Measurements from ENCODE around the gene UPK1A. TPM values are rescaled to one million over a fixed set of nuclear protein-coding genes. Genes with fewer than 3 reads are reported as not detected.

Gene UPK1A
- total and polyA plus RNA-seq, 9 of the 15 experiments (the other 6 are each of a cell fraction or from before 2014, with no cell fraction given) = 0.06 to 0.13 TPM; not detected in 7

DNA sequence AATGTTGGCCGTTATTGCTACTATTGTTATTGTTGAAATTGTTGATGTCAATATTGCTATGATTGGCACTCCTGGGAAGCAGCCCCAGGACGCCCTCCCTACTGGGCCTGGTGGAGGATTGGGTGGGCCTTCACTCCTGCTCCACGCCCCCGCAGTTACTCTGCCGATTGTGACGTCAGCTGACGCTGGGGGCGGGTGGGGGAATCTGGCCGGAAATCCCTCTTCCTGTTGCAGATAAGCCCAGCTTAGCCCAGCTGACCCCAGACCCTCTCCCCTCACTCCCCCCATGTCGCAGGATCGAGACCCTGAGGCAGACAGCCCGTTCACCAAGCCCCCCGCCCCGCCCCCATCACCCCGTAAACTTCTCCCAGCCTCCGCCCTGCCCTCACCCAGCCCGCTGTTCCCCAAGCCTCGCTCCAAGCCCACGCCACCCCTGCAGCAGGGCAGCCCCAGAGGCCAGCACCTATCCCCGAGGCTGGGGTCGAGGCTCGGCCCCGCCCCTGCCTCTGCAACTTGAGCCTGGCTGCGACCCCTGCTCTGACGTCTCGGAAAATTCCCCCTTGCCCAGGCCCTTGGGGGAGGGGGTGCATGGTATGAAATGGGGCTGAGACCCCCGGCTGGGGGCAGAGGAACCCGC lies 24.7 kb upstream of the UPK1A start, which contains the start of gene ETV2 (continued):
- TF ChIP-seq, protein P1, sequence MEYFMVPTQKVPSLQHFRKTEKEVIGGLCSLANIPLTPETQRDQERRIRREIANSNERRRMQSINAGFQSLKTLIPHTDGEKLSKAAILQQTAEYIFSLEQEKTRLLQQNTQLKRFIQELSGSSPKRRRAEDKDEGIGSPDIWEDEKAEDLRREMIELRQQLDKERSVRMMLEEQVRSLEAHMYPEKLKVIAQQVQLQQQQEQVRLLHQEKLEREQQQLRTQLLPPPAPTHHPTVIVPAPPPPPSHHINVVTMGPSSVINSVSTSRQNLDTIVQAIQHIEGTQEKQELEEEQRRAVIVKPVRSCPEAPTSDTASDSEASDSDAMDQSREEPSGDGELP (CRISPR knock-in tag; IDR thresholded peaks at IDR 0.05; ENCODE audit: borderline replicate concordance) = peak; percentile 77; the same call in 1 of the 2 replicates
- TF ChIP-seq, protein P2, sequence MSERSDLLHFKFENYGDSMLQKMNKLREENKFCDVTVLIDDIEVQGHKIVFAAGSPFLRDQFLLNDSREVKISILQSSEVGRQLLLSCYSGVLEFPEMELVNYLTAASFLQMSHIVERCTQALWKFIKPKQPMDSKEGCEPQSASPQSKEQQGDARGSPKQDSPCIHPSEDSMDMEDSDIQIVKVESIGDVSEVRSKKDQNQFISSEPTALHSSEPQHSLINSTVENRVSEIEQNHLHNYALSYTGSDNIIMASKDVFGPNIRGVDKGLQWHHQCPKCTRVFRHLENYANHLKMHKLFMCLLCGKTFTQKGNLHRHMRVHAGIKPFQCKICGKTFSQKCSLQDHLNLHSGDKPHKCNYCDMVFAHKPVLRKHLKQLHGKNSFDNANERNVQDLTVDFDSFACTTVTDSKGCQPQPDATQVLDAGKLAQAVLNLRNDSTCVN (CRISPR knock-in tag; IDR thresholded peaks at IDR 0.05) = no peak
- TF ChIP-seq PHF21A (IDR thresholded peaks at IDR 0.05; ENCODE audit: borderline replicate concordance, low read depth) (peak; percentile 62; the same call in 1 of the 2 replicates), ZFP36 (IDR thresholded peaks at IDR 0.05; ENCODE audit: low read depth, low read length, partially characterized antibody) (no peak), IFI16 (CRISPR knock-in tag; IDR thresholded peaks at IDR 0.05) (no peak), KLF13 (tag; IDR thresholded peaks at IDR 0.05; ENCODE audit: borderline replicate concordance, low read depth) (no peak), ZNF146 (CRISPR knock-in tag; IDR thresholded peaks at IDR 0.05; ENCODE audit: unreplicated experiment) (no peak), NFYB (IDR thresholded peaks at IDR 0.05; ENCODE audit: extremely low read depth, insufficient read length) (no peak), PRMT5 (CRISPR knock-in tag; IDR thresholded peaks at IDR 0.05) (no peak), ZNF24 (IDR thresholded peaks at IDR 0.05) (no peak), NCOA4 (IDR thresholded peaks at IDR 0.05; ENCODE audit: partially characterized antibody) (no peak), ZNF174 (CRISPR knock-in tag; IDR thresholded peaks at IDR 0.05) (no peak), BRCA1 (IDR thresholded peaks at IDR 0.05) (no peak), BRCA1 (CRISPR knock-in tag; IDR thresholded peaks at IDR 0.05) (no peak), ZNF695 (CRISPR knock-in tag; IDR thresholded peaks at IDR 0.05) (no peak), DIDO1 (tag; IDR thresholded peaks at IDR 0.05; ENCODE audit: low read depth) (no peak), STAG1 (CRISPR knock-in tag; IDR thresholded peaks at IDR 0.05; ENCODE audit: borderline replicate concordance) (no peak), RBBP5 (IDR thresholded peaks at IDR 0.05; ENCODE audit: borderline replicate concordance, insufficient read depth, low read length, poor library complexity, severe bottlenecking) (no peak)
- TF ChIP-seq, protein P3, sequence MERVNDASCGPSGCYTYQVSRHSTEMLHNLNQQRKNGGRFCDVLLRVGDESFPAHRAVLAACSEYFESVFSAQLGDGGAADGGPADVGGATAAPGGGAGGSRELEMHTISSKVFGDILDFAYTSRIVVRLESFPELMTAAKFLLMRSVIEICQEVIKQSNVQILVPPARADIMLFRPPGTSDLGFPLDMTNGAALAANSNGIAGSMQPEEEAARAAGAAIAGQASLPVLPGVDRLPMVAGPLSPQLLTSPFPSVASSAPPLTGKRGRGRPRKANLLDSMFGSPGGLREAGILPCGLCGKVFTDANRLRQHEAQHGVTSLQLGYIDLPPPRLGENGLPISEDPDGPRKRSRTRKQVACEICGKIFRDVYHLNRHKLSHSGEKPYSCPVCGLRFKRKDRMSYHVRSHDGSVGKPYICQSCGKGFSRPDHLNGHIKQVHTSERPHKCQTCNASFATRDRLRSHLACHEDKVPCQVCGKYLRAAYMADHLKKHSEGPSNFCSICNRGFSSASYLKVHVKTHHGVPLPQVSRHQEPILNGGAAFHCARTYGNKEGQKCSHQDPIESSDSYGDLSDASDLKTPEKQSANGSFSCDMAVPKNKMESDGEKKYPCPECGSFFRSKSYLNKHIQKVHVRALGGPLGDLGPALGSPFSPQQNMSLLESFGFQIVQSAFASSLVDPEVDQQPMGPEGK (CRISPR knock-in tag; IDR thresholded peaks at IDR 0.05; ENCODE audit: borderline replicate concordance) = no peak
- TF ChIP-seq, protein P4, sequence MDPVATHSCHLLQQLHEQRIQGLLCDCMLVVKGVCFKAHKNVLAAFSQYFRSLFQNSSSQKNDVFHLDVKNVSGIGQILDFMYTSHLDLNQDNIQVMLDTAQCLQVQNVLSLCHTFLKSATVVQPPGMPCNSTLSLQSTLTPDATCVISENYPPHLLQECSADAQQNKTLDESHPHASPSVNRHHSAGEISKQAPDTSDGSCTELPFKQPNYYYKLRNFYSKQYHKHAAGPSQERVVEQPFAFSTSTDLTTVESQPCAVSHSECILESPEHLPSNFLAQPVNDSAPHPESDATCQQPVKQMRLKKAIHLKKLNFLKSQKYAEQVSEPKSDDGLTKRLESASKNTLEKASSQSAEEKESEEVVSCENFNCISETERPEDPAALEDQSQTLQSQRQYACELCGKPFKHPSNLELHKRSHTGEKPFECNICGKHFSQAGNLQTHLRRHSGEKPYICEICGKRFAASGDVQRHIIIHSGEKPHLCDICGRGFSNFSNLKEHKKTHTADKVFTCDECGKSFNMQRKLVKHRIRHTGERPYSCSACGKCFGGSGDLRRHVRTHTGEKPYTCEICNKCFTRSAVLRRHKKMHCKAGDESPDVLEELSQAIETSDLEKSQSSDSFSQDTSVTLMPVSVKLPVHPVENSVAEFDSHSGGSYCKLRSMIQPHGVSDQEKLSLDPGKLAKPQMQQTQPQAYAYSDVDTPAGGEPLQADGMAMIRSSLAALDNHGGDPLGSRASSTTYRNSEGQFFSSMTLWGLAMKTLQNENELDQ (CRISPR knock-in tag; IDR thresholded peaks at IDR 0.05; ENCODE audit: borderline replicate concordance) = no peak
- TF ChIP-seq, protein P5, sequence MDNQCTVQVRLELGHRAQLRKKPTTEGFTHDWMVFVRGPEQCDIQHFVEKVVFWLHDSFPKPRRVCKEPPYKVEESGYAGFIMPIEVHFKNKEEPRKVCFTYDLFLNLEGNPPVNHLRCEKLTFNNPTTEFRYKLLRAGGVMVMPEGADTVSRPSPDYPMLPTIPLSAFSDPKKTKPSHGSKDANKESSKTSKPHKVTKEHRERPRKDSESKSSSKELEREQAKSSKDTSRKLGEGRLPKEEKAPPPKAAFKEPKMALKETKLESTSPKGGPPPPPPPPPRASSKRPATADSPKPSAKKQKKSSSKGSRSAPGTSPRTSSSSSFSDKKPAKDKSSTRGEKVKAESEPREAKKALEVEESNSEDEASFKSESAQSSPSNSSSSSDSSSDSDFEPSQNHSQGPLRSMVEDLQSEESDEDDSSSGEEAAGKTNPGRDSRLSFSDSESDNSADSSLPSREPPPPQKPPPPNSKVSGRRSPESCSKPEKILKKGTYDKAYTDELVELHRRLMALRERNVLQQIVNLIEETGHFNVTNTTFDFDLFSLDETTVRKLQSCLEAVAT (IDR thresholded peaks at IDR 0.05) = no peak

All from K562 (cell line).